Measurements from ENCODE around the gene TM2D3.

The TM2D3 gene

GRCh38 chr15:101652098-101652785, at the start of gene TM2D3:
TSS of gene TM2D3 (minus strand) at chr15:101652381. CDS start at chr15:101652361, 20 bp downstream.
- DNase-seq = peak; percentile 95

GRCh38 chr15:101698314-101698713, 46.1 kb upstream of the TM2D3 start:
- no peak for DNase-seq

- no peak for DNase-seq
Measured at GRCh38 chr15:101697488-101697887, 45.3 kb upstream of the TM2D3 start.

- DNase-seq = no peak
Measured at GRCh38 chr15:101696829-101697228, 44.6 kb upstream of the TM2D3 start.

- no peak for DNase-seq
Measured at GRCh38 chr15:101694261-101694660, 42.1 kb upstream of the TM2D3 start.

- DNase-seq = no peak
Measured at GRCh38 chr15:101692801-101693598, 40.8 kb upstream of the TM2D3 start.

- no peak for DNase-seq
Measured at GRCh38 chr15:101689901-101690300, 37.7 kb upstream of the TM2D3 start.

- DNase-seq = no peak
Measured at GRCh38 chr15:101686718-101687117, 34.5 kb upstream of the TM2D3 start.

- no peak for DNase-seq
Measured at GRCh38 chr15:101684877-101685276, 32.7 kb upstream of the TM2D3 start.

GRCh38 chr15:101684384-101684783, 32.2 kb upstream of the TM2D3 start:
- DNase-seq = no peak

- DNase-seq = no peak
Measured at GRCh38 chr15:101679806-101680205, 27.6 kb upstream of the TM2D3 start.

GRCh38 chr15:101676921-101677329, 24.7 kb upstream of the TM2D3 start:
- DNase-seq = no peak

GRCh38 chr15:101675796-101676582, 23.8 kb upstream of the TM2D3 start:
- no peak for DNase-seq

- DNase-seq = no peak
Measured at GRCh38 chr15:101675015-101675414, 22.8 kb upstream of the TM2D3 start.

GRCh38 chr15:101672298-101672697, 20.1 kb upstream of the TM2D3 start:
- DNase-seq = no peak

GRCh38 chr15:101669744-101670143, 17.6 kb upstream of the TM2D3 start:
- DNase-seq = no peak

- DNase-seq = no peak
Measured at GRCh38 chr15:101667881-101668280, 15.7 kb upstream of the TM2D3 start.

- DNase-seq = no peak
Measured at GRCh38 chr15:101664303-101664913, 12.2 kb upstream of the TM2D3 start.

- no peak for DNase-seq
Measured at GRCh38 chr15:101662203-101662602, 10.0 kb upstream of the TM2D3 start.

- DNase-seq = no peak
Measured at GRCh38 chr15:101660005-101660404, 7.8 kb upstream of the TM2D3 start.

- no peak for DNase-seq
Measured at GRCh38 chr15:101657968-101658784, 6.0 kb upstream of the TM2D3 start.

GRCh38 chr15:101657171-101657570, 5.0 kb upstream of the TM2D3 start:
- DNase-seq = no peak

Data from activated gamma-delta T cell treated with Interleukin-2 at 50 U/mL for 16 hours (primary cell).